GM21360 (cell line): ENCODE results near the gene PEX26.

ENCODE experiments used
- ATAC-seq: cut with Tn5 transposase; IDR thresholded peaks from one replicate; pipeline ENCODE4 v1.9.1; 2021; ENCODE audit warnings: mild to moderate bottlenecking, moderate library complexity; ENCODE audit not compliant: unreplicated experiment

PEX26 gene

GRCh38 chr22:18154821-18155390 lies 77.1 kb downstream of the PEX26 start:
- ATAC-seq: no peak
